Body of pancreas (tissue), 4 donors: ENCODE data around the gene POTEM.
"Not testable (repeated sequence)": the region's sequence is repeated elsewhere in the genome, so short reads cannot be mapped to it uniquely, and the experiment has no call there.

Experiments used
- POLR2A ChIP-seq, 3 donors: fragments of 450-650 bp; IDR thresholded peaks; one replicate each; pipeline ENCODE4 v1.6.1; 2016; ENCODE audit warnings: antibody characterized with exemption in 3 of 3, mild to moderate bottlenecking in 2 of 3
- TF ChIP-seq, protein P1 (sequence below), 7 experiments: fragments of 450-650 bp in 4 of 7; fragments of 200-600 bp in 3 of 7; sonication (generic) in 3 of 7; IDR thresholded peaks; one replicate each; pipeline ENCODE4 v1.5.1; 2016 to 2019; ENCODE audit warnings: antibody characterized with exemption in 7 of 7

DNA sequence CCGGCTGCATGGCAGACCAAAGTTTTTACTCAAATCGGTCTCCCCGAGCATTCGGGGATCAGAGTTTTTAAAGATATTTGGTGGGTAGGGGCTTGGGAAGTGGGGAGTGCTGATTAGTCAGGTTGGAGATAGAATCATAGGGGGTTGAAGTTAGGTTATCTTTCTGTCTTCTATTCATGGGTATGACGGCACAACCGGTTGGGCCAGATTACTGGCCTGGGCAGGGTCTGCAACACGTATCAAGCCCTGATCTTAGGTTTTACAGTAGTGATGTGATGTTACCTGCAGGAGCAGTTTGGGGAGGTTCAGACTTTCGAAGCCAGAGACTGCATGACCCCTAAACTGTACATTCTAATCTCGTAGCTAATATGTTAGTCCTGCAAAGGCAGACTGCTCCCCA, 30.4 kb upstream of the POTEM start:
- not testable (repeated sequence) for TF ChIP-seq POLR2A (IDR thresholded peaks at IDR 0.05)
- TF ChIP-seq, protein P1, sequence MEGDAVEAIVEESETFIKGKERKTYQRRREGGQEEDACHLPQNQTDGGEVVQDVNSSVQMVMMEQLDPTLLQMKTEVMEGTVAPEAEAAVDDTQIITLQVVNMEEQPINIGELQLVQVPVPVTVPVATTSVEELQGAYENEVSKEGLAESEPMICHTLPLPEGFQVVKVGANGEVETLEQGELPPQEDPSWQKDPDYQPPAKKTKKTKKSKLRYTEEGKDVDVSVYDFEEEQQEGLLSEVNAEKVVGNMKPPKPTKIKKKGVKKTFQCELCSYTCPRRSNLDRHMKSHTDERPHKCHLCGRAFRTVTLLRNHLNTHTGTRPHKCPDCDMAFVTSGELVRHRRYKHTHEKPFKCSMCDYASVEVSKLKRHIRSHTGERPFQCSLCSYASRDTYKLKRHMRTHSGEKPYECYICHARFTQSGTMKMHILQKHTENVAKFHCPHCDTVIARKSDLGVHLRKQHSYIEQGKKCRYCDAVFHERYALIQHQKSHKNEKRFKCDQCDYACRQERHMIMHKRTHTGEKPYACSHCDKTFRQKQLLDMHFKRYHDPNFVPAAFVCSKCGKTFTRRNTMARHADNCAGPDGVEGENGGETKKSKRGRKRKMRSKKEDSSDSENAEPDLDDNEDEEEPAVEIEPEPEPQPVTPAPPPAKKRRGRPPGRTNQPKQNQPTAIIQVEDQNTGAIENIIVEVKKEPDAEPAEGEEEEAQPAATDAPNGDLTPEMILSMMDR (IDR thresholded peaks at IDR 0.05), result not testable (repeated sequence)
